Glutamatergic neuron (in vitro differentiated cells): ENCODE data around the gene TDRD1. TPM values are rescaled to one million over a fixed set of nuclear protein-coding genes. Genes with fewer than 3 reads are reported as not detected.

Experiments
- DNase-seq: peaks from one replicate; pipeline ENCODE4 v3.0.0; 2022
- H3K27ac Mint-ChIP-seq: one replicate; pipeline ENCODE4 v1.8.0; 2020; ENCODE audit warnings: mild to moderate bottlenecking, mixed read lengths, inconsistent platforms; ENCODE audit not compliant: unreplicated experiment
- H3K27me3 Mint-ChIP-seq: one replicate; pipeline ENCODE4 v1.8.0; 2020; ENCODE audit warnings: mild to moderate bottlenecking, moderate library complexity, mixed read lengths, inconsistent platforms; ENCODE audit not compliant: unreplicated experiment
- H3K36me3 Mint-ChIP-seq: one replicate; pipeline ENCODE4 v1.8.0; 2020; ENCODE audit warnings: mild to moderate bottlenecking, mixed read lengths, inconsistent platforms; ENCODE audit not compliant: unreplicated experiment
- H3K4me1 Mint-ChIP-seq: one replicate; pipeline ENCODE4 v1.8.0; 2020; ENCODE audit warnings: mild to moderate bottlenecking, low read depth, mixed read lengths, inconsistent platforms; ENCODE audit not compliant: unreplicated experiment
- H3K4me3 Mint-ChIP-seq: one replicate; pipeline ENCODE4 v1.8.0; 2020; ENCODE audit warnings: mild to moderate bottlenecking, mixed read lengths, inconsistent platforms; ENCODE audit not compliant: unreplicated experiment
- H3K9me3 Mint-ChIP-seq: one replicate; pipeline ENCODE4 v1.8.0; 2020; ENCODE audit warnings: mild to moderate bottlenecking, moderate library complexity, mixed read lengths, inconsistent platforms; ENCODE audit not compliant: unreplicated experiment
- CTCF ChIP-seq: fragments of 200-600 bp; sonication (generic); IDR thresholded peaks from one replicate; pipeline ENCODE4 v1.5.0; 2021; ENCODE audit not compliant: partially characterized antibody, unreplicated experiment
- total RNA-seq: library from RNA; stranded (reverse); fragmentation: NEBNext Ultra II Directional; extraction: Animal tissue kit (Norgen Biotek cat#: 25700); gene quantifications from one replicate; pipeline ENCODE4 v1.2.1, GENCODE V29; 2021; ENCODE audit not compliant: unreplicated experiment

The TDRD1 gene
- total RNA-seq, 1 donor from 2014 or later, result not detected

- no peaks in the 10 kb centered on the region for H3K4me1 Mint-ChIP-seq
- H3K9me3 Mint-ChIP-seq, result no peaks in the 10 kb centered on the region
- no peak overlapping the region for H3K27ac Mint-ChIP-seq
- H3K36me3 Mint-ChIP-seq, result no peaks in the 10 kb centered on the region
- H3K27me3 Mint-ChIP-seq, result peaks cover 7% of the 10 kb centered on the region
- no peak for DNase-seq
- TF ChIP-seq CTCF, result no peak
- no peak overlapping the region for H3K4me3 Mint-ChIP-seq
Measured at GRCh38 chr10:114252092-114252491, 72.9 kb downstream of the TDRD1 start.

DNA sequence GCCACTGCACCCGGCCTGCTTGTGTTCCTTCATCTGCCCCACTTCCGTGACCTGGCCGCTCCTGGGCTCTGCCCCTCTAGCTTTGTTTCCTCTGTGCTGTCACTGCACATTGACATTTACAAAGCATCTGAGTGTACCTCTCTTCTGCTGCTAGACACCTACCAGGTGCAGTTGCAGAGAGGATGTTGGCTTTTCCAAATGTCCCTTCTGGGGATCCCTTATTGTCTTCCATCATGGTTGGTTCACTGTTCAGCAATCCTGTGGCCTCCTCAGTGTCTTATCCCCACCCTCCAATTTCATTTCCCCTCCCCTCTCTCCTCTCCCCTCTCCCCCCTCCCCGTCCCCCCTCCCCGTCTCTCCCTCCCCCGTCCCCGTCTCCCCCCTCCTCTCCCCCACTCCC, 73.7 kb downstream of the TDRD1 start:
- no peak for DNase-seq
- no peak overlapping the region for H3K27ac Mint-ChIP-seq
- no peak for TF ChIP-seq CTCF
- no peaks in the 10 kb centered on the region for H3K9me3 Mint-ChIP-seq
- no peak overlapping the region for H3K4me3 Mint-ChIP-seq
- H3K36me3 Mint-ChIP-seq, result no peaks in the 10 kb centered on the region
- H3K4me1 Mint-ChIP-seq, result no peaks in the 10 kb centered on the region
- peaks cover 7% of the 10 kb centered on the region for H3K27me3 Mint-ChIP-seq

DNA sequence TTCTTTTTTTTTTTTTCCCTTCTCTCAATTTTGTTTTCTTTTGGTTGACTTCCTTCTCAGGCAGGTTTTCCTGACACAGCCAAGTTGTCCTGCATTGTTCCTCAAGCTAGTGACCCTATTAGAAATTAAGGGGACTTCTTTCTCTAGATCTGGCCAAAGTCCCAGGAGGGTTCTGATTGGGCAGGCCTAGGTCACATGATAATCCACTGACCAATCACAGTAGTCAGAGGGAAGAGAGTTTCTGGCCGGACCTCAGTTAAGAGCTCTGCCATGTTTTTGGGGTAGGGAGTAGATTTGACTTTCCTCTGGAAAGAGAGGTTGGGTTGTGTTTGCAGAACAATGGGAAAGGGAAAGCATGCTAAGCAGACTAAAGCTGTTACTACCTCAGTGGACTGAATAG, 76.1 kb downstream of the TDRD1 start:
- no peak for DNase-seq
- H3K27ac Mint-ChIP-seq, result no peak overlapping the region
- peaks cover 4% of the 10 kb centered on the region for H3K27me3 Mint-ChIP-seq
- H3K36me3 Mint-ChIP-seq, result no peaks in the 10 kb centered on the region
- no peaks in the 10 kb centered on the region for H3K9me3 Mint-ChIP-seq
- H3K4me3 Mint-ChIP-seq, result no peak overlapping the region
- no peak for TF ChIP-seq CTCF
- H3K4me1 Mint-ChIP-seq, result no peaks in the 10 kb centered on the region

DNA sequence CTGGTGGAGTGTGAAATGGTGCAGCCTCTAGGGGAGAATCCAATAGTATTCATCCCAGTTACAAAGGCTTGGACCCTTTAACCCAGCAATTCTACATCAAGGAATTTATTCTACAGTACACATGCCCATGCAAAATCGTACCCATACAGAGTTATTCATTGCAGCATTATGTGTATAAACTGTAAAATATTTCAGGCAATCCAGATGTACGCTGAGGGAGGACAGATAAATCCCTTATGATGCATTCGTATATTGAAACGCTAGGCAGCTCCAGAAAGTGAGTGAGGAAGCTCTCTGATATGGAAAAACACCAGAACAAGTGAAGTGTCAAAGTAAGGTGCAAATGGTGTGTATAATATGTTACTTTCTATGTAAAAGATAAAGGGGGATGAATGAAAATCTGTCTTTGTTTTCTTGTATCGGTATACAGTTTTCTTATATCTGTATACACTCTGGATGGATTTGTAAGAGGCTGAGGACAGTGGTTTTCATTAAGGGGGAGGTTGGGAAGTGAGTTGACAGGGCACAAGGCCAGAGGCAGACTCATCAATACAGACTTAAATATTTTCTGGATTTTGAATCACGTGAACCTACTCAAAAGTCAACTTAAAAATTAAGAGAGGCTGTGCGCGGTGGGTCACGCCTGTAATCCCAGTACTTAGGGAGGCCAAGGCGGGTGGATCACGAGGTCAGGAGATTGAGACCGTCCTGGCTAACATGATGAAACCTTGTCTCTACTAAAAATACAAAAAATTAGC, 77.0 kb downstream of the TDRD1 start:
- no peak for TF ChIP-seq CTCF
- no peaks in the 10 kb centered on the region for H3K36me3 Mint-ChIP-seq
- H3K9me3 Mint-ChIP-seq, result no peaks in the 10 kb centered on the region
- H3K27ac Mint-ChIP-seq, result no peak overlapping the region
- no peak for DNase-seq
- H3K27me3 Mint-ChIP-seq, result peaks cover 4% of the 10 kb centered on the region
- H3K4me3 Mint-ChIP-seq, result no peak overlapping the region
- H3K4me1 Mint-ChIP-seq, result no peaks in the 10 kb centered on the region

DNA sequence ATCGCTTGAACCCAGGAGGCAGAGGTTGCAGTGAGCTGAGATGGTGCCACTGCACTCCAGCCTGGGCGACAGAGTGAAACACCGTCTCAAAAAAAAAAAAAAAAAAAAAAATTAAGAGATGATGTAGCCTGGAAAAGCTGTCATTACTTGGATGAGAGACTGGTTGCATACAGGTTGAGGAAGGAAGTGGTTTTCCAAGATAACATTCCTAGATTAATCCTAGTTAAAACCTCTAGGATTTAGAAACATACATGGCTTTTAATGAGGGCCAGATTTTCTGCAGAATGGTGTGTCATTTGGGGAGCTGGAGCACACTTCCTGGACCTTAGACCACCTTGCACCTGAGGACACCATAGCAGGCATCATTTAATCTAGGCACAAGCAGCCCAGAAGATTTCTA, 77.7 kb downstream of the TDRD1 start:
- H3K9me3 Mint-ChIP-seq, result no peaks in the 10 kb centered on the region

More for the DNA sequence above, 77.7 kb downstream of the TDRD1 start:
- TF ChIP-seq CTCF, result no peak
- peaks cover 4% of the 10 kb centered on the region for H3K27me3 Mint-ChIP-seq
- no peak for DNase-seq
- H3K36me3 Mint-ChIP-seq, result no peaks in the 10 kb centered on the region
- no peak overlapping the region for H3K4me3 Mint-ChIP-seq
- H3K27ac Mint-ChIP-seq, result no peak overlapping the region
- H3K4me1 Mint-ChIP-seq, result no peaks in the 10 kb centered on the region
